ENCODE results near the gene SNTG2. TPM values are rescaled to one million over a fixed set of nuclear protein-coding genes. Genes with fewer than 3 reads are reported as not detected.
"Not testable (repeated sequence)": the region's sequence is repeated elsewhere in the genome, so short reads cannot be mapped to it uniquely, and the experiment has no call there.

Gene SNTG2
- total RNA-seq, 4 donors from 2014 or later = 4.2 to 14.2 (median 9.2) TPM

DNA sequence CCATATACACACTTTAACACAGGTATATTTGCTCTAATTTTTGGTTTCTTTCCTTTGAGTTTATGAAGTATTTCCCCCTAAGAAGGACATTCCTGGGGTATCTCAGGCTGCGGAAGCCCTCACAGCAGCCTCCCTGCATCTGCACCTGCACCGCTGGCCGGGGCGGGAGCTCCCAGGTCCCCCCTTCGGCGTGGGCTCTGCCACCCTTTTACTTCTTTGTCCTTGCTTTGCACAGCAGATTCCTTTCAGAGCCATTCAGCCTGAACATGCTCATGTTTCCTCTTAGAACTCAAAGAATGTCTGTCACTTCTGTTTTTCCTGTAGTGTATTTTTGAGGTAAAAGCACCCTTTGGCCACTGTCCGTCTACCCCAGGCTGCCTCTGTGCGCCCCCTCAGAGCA lies 146.5 kb downstream of the SNTG2 start:
- Histone ChIP-seq H3K27ac (no peak overlapping the region), H3K9me3 (no peaks in the 10 kb centered on the region), H3K27me3 (no peaks in the 10 kb centered on the region), H3K4me3 (replicated peaks in 1 of 3) (no peak overlapping the region), H3K4me1 (no peaks in the 10 kb centered on the region), H3K36me3 (no peaks in the 10 kb centered on the region)
- WGBS, 2 donors = 45 to 58% methylated on average over 8 of the region's 8 CpGs
- intact Hi-C loops (cut with DNase I) = no loop called here
- DNase-seq = no peak
- TF ChIP-seq, protein P1, sequence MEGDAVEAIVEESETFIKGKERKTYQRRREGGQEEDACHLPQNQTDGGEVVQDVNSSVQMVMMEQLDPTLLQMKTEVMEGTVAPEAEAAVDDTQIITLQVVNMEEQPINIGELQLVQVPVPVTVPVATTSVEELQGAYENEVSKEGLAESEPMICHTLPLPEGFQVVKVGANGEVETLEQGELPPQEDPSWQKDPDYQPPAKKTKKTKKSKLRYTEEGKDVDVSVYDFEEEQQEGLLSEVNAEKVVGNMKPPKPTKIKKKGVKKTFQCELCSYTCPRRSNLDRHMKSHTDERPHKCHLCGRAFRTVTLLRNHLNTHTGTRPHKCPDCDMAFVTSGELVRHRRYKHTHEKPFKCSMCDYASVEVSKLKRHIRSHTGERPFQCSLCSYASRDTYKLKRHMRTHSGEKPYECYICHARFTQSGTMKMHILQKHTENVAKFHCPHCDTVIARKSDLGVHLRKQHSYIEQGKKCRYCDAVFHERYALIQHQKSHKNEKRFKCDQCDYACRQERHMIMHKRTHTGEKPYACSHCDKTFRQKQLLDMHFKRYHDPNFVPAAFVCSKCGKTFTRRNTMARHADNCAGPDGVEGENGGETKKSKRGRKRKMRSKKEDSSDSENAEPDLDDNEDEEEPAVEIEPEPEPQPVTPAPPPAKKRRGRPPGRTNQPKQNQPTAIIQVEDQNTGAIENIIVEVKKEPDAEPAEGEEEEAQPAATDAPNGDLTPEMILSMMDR (IDR thresholded peaks at IDR 0.05) = no peak
- no peak for TF ChIP-seq POLR2A (IDR thresholded peaks at IDR 0.05)

DNA sequence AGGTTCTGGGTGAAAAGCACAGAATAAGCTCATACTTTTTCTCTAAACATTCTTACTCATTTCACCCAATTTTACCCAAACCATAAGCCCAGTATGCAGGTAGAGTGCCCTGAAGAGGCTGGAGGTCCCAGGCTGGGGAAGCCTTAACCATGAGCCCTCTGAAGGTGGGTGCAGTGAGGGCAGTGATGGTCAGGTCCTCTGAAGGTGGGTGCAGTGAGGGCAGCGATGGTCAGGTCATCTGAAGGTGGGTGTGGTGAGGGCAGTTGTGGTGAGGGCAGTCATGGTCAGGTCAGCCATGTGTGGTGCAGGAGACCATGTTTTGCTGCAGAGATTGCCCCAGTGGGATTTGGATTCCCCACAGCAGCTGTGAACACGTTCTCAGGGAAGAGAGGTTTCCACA lies 148.8 kb downstream of the SNTG2 start:
- intact Hi-C loops (cut with DNase I) = no loop called here
- Histone ChIP-seq H3K4me1 (no peaks in the 10 kb centered on the region), H3K9me3 (no peaks in the 10 kb centered on the region), H3K27me3 (no peaks in the 10 kb centered on the region), H3K4me3 (replicated peaks in 1 of 3) (no peak overlapping the region), H3K27ac (no peak overlapping the region), H3K36me3 (no peaks in the 10 kb centered on the region)
- DNase-seq = no peak
- no peak for TF ChIP-seq POLR2A (IDR thresholded peaks at IDR 0.05)
- TF ChIP-seq, protein P1 (IDR thresholded peaks at IDR 0.05) = no peak
- 71 to 76% methylated on average over 2 of the region's 2 CpGs for WGBS, 2 donors

DNA sequence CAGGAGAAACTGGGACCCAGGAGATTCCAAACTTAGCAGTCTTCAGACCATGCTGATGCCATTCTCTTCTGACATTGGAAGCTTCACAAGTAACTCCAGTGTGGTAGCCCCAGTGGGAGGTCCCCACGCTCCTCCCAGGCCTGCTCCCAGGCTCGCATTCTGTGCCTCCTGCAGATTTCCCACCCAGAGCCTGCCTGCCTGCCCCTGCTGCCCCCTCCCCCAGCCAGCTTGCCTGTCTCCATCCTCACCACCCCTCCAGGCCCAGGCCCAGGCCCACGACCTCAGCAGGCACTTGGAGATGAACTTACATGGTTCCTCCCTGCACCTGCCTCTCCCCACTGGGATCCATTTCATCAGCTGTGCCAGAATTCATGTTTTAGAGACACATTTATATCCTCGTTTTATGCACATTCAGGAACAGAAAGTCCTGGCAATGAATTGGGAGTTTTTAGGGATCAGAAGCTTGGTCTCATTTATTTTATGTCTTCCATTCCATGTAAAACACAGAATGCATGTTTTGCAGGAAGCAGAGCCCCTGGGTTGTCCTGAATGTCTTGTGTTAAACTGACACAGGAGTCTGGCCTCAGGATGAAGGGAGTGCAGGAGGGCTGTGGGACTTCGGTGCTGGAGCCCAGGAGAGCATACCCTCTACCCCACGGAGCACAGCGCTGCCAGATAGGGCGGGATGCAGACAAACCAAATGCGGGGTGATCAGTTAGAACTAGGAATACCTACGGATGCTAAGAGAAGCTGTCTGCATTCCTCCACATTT lies 150.5 kb downstream of the SNTG2 start:
- no peaks in the 10 kb centered on the region for H3K9me3 ChIP-seq
- no peaks in the 10 kb centered on the region for H3K4me1 ChIP-seq
- no peak for DNase-seq
- intact Hi-C loops (cut with DNase I) = no loop called here
- H3K36me3 ChIP-seq = no peaks in the 10 kb centered on the region
- TF ChIP-seq, protein P1 (IDR thresholded peaks at IDR 0.05) = no peak
- TF ChIP-seq POLR2A (IDR thresholded peaks at IDR 0.05) = no peak
- 92 to 94% methylated on average over 10 of the region's 10 CpGs for WGBS, 2 donors
- H3K27me3 ChIP-seq = no peaks in the 10 kb centered on the region
- H3K27ac ChIP-seq = no peak overlapping the region
- H3K4me3 ChIP-seq (replicated peaks in 1 of 3) = no peak overlapping the region

DNA sequence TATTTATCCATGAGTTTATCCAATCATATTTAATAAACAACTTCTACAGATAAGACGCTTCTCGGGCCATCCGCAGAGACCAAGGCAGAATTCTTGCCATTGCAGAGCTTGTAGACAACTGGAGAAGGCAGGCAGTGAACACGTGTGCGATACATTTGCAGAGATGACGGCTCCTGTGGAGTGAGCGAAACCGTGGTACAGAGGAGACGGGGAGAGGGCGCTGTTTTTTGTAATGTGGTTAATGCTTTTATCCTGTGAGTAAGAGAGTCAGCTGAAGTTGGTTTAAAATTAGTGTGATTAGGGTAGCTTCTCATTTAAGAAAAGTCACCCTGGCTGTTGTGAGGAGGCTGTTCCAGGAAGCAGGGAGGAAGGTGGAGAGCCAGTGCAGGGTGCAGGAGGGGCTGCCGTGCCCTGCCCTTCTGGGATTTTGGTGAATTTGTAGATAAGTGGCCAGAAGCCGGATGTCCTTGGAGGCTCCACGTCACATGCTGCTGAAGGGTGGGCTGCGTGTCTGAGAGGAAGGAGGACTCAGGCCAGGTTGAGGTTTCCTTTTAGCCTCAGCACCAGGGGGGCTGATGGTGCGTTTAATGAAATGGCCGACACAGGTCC lies 151.4 kb downstream of the SNTG2 start:
- Histone ChIP-seq H3K4me3 (replicated peaks in 1 of 3) (no peak overlapping the region), H3K36me3 (no peaks in the 10 kb centered on the region), H3K27ac (no peak overlapping the region), H3K27me3 (no peaks in the 10 kb centered on the region), H3K4me1 (no peaks in the 10 kb centered on the region), H3K9me3 (no peaks in the 10 kb centered on the region)
- 86 to 87% methylated on average over 16 of the region's 16 CpGs for WGBS, 2 donors
- no peak for TF ChIP-seq POLR2A (IDR thresholded peaks at IDR 0.05)
- TF ChIP-seq, protein P1 (IDR thresholded peaks at IDR 0.05) = no peak
- no peak for DNase-seq
- intact Hi-C loops (cut with DNase I) = no loop called here

DNA sequence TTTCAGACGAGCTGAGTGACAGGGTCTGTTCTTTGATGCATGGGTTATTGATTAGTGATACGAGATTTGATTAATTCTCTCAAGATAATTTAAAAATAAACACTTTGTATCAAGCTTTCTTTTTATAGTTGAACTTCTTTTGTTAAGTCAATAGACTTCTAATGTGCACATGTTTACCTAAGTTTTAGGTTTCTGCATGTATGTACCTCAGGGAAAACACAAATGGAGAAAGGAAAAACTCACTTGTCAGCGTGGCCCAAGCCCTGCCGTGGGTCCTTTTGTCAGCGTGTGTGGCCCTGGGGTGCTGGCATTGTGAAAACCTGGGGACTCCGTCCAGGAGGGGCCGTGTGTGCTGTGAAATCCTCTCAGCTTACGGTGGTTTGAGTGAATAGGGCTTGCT lies 153.7 kb downstream of the SNTG2 start:
- no peak overlapping the region for H3K27ac ChIP-seq
- no peak for DNase-seq
- H3K4me3 ChIP-seq (replicated peaks in 1 of 3) = no peak overlapping the region
- no peaks in the 10 kb centered on the region for H3K27me3 ChIP-seq
- H3K9me3 ChIP-seq = no peaks in the 10 kb centered on the region
- 75 to 82% methylated on average over 8 of the region's 8 CpGs for WGBS, 2 donors
- H3K4me1 ChIP-seq = no peaks in the 10 kb centered on the region
- intact Hi-C loops (cut with DNase I) = no loop called here
- TF ChIP-seq, protein P1 (IDR thresholded peaks at IDR 0.05) = no peak
- TF ChIP-seq POLR2A (IDR thresholded peaks at IDR 0.05) = no peak
- H3K36me3 ChIP-seq = no peaks in the 10 kb centered on the region

DNA sequence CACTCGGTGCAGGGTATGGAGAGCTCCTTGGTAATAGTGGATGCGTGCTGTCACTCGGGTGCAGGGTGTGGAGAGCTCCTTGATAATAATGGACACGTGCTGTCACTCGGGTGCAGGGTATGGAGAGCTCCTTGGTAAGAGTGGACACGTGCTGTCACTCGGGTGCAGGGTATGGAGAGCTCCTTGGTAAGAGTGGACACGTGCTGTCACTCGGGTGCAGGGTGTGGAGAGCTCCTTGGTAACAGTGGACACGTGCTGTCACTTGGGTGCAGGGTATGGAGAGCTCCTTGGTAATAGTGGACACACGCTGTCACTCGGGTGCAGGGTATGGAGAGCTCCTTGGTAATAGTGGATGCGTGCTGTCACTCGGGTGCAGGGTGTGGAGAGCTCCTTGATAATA lies 155.7 kb downstream of the SNTG2 start:
- H3K4me1 ChIP-seq; H3K27me3 ChIP-seq; DNase-seq; intact Hi-C loops (cut with DNase I); H3K9me3 ChIP-seq; H3K27ac ChIP-seq; H3K36me3 ChIP-seq; H3K4me3 ChIP-seq (replicated peaks in 1 of 3): not testable (repeated sequence)
- WGBS, 2 donors = 81 to 83% methylated on average over 14 of the region's 14 CpGs
